Trophoblast cell (in vitro differentiated cells and primary cell): ENCODE measurements around the gene ARHGEF10L.

Source experiments
- DNase-seq, 2 donors: peaks; one replicate each; pipeline ENCODE4 v3.0.0-alpha.2; 2016
- H2AFZ ChIP-seq: 2 replicates; pipeline ENCODE4 v1.6.1; 2013; ENCODE audit warnings: low read length, moderate library complexity, mild to moderate bottlenecking; ENCODE audit not compliant: insufficient read depth, poor library complexity
- H2AK5ac ChIP-seq: 2 replicates; pipeline ENCODE4 v1.6.1; 2013; ENCODE audit warnings: mild to moderate bottlenecking, low read length
- H2BK120ac ChIP-seq: 2 replicates; pipeline ENCODE4 v1.6.1; 2013; ENCODE audit warnings: low read length, mild to moderate bottlenecking, moderate library complexity; ENCODE audit not compliant: insufficient read depth, poor library complexity
- H2BK12ac ChIP-seq: 2 replicates; pipeline ENCODE4 v1.6.1; 2013; ENCODE audit warnings: mild to moderate bottlenecking, low read length, moderate library complexity
- H2BK5ac ChIP-seq: 2 replicates; pipeline ENCODE4 v1.6.1; 2013; ENCODE audit warnings: low read length, low read depth, moderate library complexity, mild to moderate bottlenecking; ENCODE audit not compliant: poor library complexity
- H3K14ac ChIP-seq: 2 replicates; pipeline ENCODE4 v1.6.1; 2013; ENCODE audit warnings: mild to moderate bottlenecking, low read length
- H3K18ac ChIP-seq: 2 replicates; pipeline ENCODE4 v1.6.1; 2013; ENCODE audit warnings: mild to moderate bottlenecking, low read length
- H3K23ac ChIP-seq: 2 replicates; pipeline ENCODE4 v1.6.1; 2013; ENCODE audit warnings: low read length
- H3K27ac ChIP-seq: 2 replicates; pipeline ENCODE4 v1.5.1; 2013; ENCODE audit warnings: low read depth, mild to moderate bottlenecking, inconsistent platforms, low read length, moderate library complexity
- H3K27me3 ChIP-seq: 2 replicates; pipeline ENCODE4 v1.6.1; 2013; ENCODE audit warnings: inconsistent platforms, mild to moderate bottlenecking, low read length, moderate library complexity; ENCODE audit not compliant: insufficient read depth
- H3K36me3 ChIP-seq, 2 experiments: 1 replicate in 1 of 2; 2 replicates in 1 of 2; pipeline ENCODE4 v1.6.1; 2013; ENCODE audit warnings: low read length in 2 of 2, mild to moderate bottlenecking in 2 of 2, moderate library complexity in 1 of 2; ENCODE audit not compliant: insufficient read depth in 2 of 2, control insufficient read depth in 1 of 2
- H3K4ac ChIP-seq: 2 replicates; pipeline ENCODE4 v1.6.1; 2013; ENCODE audit warnings: low read depth, mild to moderate bottlenecking, low read length, moderate library complexity
- H3K4me1 ChIP-seq, 2 experiments: 1 replicate in 1 of 2; 2 replicates in 1 of 2; pipeline ENCODE4 v1.6.1; 2013; ENCODE audit warnings: low read length in 2 of 2, mild to moderate bottlenecking in 2 of 2, moderate library complexity in 1 of 2; ENCODE audit not compliant: insufficient read depth in 2 of 2, control insufficient read depth in 1 of 2
- H3K4me2 ChIP-seq: 2 replicates; pipeline ENCODE4 v1.6.1; 2013; ENCODE audit warnings: inconsistent platforms, mild to moderate bottlenecking, low read length, moderate library complexity
- H3K4me3 ChIP-seq: 2 replicates; pipeline ENCODE4 v1.5.1; 2013; ENCODE audit warnings: mild to moderate bottlenecking, low read depth, low read length, inconsistent platforms
- H3K79me1 ChIP-seq: one replicate; pipeline ENCODE4 v1.6.1; 2013; ENCODE audit warnings: low read length
- H3K79me2 ChIP-seq: 2 replicates; pipeline ENCODE4 v1.6.1; 2013; ENCODE audit warnings: low read length, mild to moderate bottlenecking; ENCODE audit not compliant: control insufficient read depth, insufficient read depth, poor library complexity
- H3K9ac ChIP-seq: 2 replicates; pipeline ENCODE4 v1.6.1; 2013; ENCODE audit warnings: mild to moderate bottlenecking, low read length
- H3K9me3 ChIP-seq: 2 replicates; pipeline ENCODE4 v1.6.1; 2013; ENCODE audit warnings: low read depth, mild to moderate bottlenecking, control low read depth, inconsistent platforms, low read length; ENCODE audit not compliant: insufficient read depth
- H4K12ac ChIP-seq: 2 replicates; pipeline ENCODE4 v1.6.1; 2013; ENCODE audit warnings: low read depth, mild to moderate bottlenecking, low read length, moderate library complexity
- H4K8ac ChIP-seq: 2 replicates; pipeline ENCODE4 v1.6.1; 2013; ENCODE audit warnings: low read depth, mild to moderate bottlenecking, low read length, moderate library complexity
- H4K91ac ChIP-seq: one replicate; pipeline ENCODE4 v1.6.1; 2013; ENCODE audit warnings: low read depth, mild to moderate bottlenecking, low read length, moderate library complexity
- WGBS: extraction: QIAGEN DNeasy Blood & Tissue Kit; methylation state at CpG from one replicate; pipeline ENCODE4 v1.1.7; 2013; ENCODE audit warnings: missing lambda C conversion rate; ENCODE audit not compliant: insufficient read length, insufficient coverage; ENCODE audit errors: extremely low coverage; 5-methylcytosine and 5-hydroxymethylcytosine counted together

ARHGEF10L gene

DNA sequence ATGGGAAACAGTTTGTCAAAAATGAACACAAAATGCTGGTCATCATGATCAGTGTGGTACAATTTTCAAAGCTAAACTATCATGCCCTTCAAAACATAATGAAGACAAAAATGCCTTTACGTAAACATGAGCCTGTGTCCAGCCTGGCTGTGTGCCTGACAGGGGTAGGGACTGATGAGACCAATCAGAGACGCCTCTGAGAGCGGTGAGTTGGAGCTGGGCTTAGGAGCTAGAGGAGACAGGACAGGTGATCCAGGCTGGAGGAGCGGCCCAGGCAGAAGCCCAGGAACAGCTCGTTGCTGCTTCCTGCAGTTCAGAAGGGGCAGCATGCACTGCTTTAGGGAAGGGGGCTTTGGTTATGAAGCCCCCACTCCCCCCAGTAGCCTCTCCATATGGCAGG is 70.0 kb downstream of the ARHGEF10L start:
- Histone ChIP-seq H3K27me3 (no peaks in the 10 kb centered on the region), H2AK5ac (no peak overlapping the region), H2AFZ (no peak overlapping the region), H3K27ac (no peak overlapping the region), H3K9ac (no peak overlapping the region), H3K9me3 (no peaks in the 10 kb centered on the region), H3K36me3 (peaks cover 40 to 51% of the 10 kb centered on the region in 2 experiments), H4K8ac (no peak overlapping the region), H3K4ac (no peak overlapping the region), H3K79me2 (no peaks in the 10 kb centered on the region), H2BK5ac (no peak overlapping the region), H2BK12ac (no peak overlapping the region), H3K79me1 (no peaks in the 10 kb centered on the region), H3K4me1 (peaks cover 4 to 8% of the 10 kb centered on the region in 2 experiments), H3K4me3 (no peak overlapping the region), H3K23ac (no peak overlapping the region), H4K91ac (no peak overlapping the region), H2BK120ac (no peak overlapping the region), H4K12ac (no peak overlapping the region), H3K4me2 (no peak overlapping the region), H3K14ac (no peak overlapping the region), H3K18ac (no peak overlapping the region)
- DNase-seq, result no peak
- WGBS, result no CpG with 5 or more reads among the region's 5 CpGs

GRCh38 chr1:17610085-17610484 is 70.6 kb downstream of the ARHGEF10L start:
- H4K12ac ChIP-seq, result no peak overlapping the region
- peaks cover 4 to 8% of the 10 kb centered on the region in 2 experiments for H3K4me1 ChIP-seq
- H3K27me3 ChIP-seq, result no peaks in the 10 kb centered on the region
- H2BK12ac ChIP-seq, result no peak overlapping the region
- H2BK120ac ChIP-seq, result no peak overlapping the region
- H3K36me3 ChIP-seq, result peaks cover 37 to 46% of the 10 kb centered on the region in 2 experiments
- H3K18ac ChIP-seq, result no peak overlapping the region
- no CpG with 5 or more reads among the region's 5 CpGs for WGBS
- no peak overlapping the region for H3K23ac ChIP-seq
- no peak overlapping the region for H3K4me2 ChIP-seq
- H4K8ac ChIP-seq, result no peak overlapping the region
- no peak overlapping the region for H2AK5ac ChIP-seq
- H3K27ac ChIP-seq, result no peak overlapping the region
- H3K9ac ChIP-seq, result no peak overlapping the region
- no peak for DNase-seq
- no peak overlapping the region for H2BK5ac ChIP-seq
- no peak overlapping the region for H3K14ac ChIP-seq
- H3K79me2 ChIP-seq, result no peaks in the 10 kb centered on the region
- H3K4ac ChIP-seq, result no peak overlapping the region
- H4K91ac ChIP-seq, result no peak overlapping the region
- H3K4me3 ChIP-seq, result no peak overlapping the region
- H3K9me3 ChIP-seq, result no peaks in the 10 kb centered on the region
- H2AFZ ChIP-seq, result no peak overlapping the region
- no peaks in the 10 kb centered on the region for H3K79me1 ChIP-seq

GRCh38 chr1:17610713-17611112 is 71.2 kb downstream of the ARHGEF10L start:
- H4K12ac ChIP-seq, result no peak overlapping the region
- no peak overlapping the region for H3K27ac ChIP-seq
- peaks cover 4 to 8% of the 10 kb centered on the region in 2 experiments for H3K4me1 ChIP-seq
- H2AFZ ChIP-seq, result no peak overlapping the region
- H3K18ac ChIP-seq, result no peak overlapping the region
- H3K36me3 ChIP-seq, result peaks cover 32 to 40% of the 10 kb centered on the region in 2 experiments
- H2BK120ac ChIP-seq, result no peak overlapping the region
- H3K4me3 ChIP-seq, result no peak overlapping the region
- no peak overlapping the region for H2BK5ac ChIP-seq
- no peaks in the 10 kb centered on the region for H3K79me1 ChIP-seq
- no peak overlapping the region for H3K4me2 ChIP-seq
- no peak overlapping the region for H4K8ac ChIP-seq
- WGBS, result no CpG with 5 or more reads among the region's 5 CpGs
- no peak overlapping the region for H3K4ac ChIP-seq
- no peaks in the 10 kb centered on the region for H3K27me3 ChIP-seq
- H2AK5ac ChIP-seq, result no peak overlapping the region
- no peak overlapping the region for H2BK12ac ChIP-seq
- no peaks in the 10 kb centered on the region for H3K9me3 ChIP-seq
- H3K14ac ChIP-seq, result no peak overlapping the region
- H3K9ac ChIP-seq, result no peak overlapping the region
- no peaks in the 10 kb centered on the region for H3K79me2 ChIP-seq
- H3K23ac ChIP-seq, result no peak overlapping the region
- no peak overlapping the region for H4K91ac ChIP-seq
- no peak for DNase-seq

DNA sequence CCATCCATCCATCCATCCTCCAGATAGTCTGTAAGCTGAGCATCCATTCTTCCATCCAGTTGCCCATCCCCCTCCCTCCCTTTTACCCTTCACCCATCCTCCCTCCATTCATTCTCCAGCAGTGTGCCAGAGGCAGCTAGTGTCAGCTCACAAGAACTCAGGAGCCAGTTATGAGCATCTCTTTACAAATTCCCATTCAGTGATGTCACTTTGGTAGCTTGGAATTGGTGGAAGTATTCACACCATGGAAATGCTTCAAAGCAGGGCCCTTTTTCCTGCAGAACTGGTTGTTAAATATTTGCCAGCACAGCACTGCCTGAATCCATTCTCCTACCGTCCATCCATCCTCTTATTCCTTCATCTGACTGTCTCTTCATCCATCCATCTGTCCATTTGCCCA is 72.5 kb downstream of the ARHGEF10L start:
- Histone ChIP-seq H3K4me1 (peaks cover 4 to 8% of the 10 kb centered on the region in 2 experiments), H4K8ac (no peak overlapping the region), H3K4ac (no peak overlapping the region), H3K9ac (no peak overlapping the region), H2BK120ac (no peak overlapping the region), H3K14ac (no peak overlapping the region), H2BK5ac (no peak overlapping the region), H2AK5ac (no peak overlapping the region), H3K36me3 (peaks cover 36 to 47% of the 10 kb centered on the region in 2 experiments), H3K79me2 (no peaks in the 10 kb centered on the region), H2AFZ (no peak overlapping the region), H3K18ac (no peak overlapping the region), H4K12ac (no peak overlapping the region), H4K91ac (no peak overlapping the region), H3K4me2 (no peak overlapping the region), H3K4me3 (no peak overlapping the region), H2BK12ac (no peak overlapping the region), H3K79me1 (no peaks in the 10 kb centered on the region), H3K27me3 (no peaks in the 10 kb centered on the region), H3K9me3 (no peaks in the 10 kb centered on the region), H3K27ac (no peak overlapping the region), H3K23ac (no peak overlapping the region)
- DNase-seq, result peak; percentile 71 to 88
- WGBS, result no CpG with 5 or more reads among the region's 1 CpG
